H1 (cell line): ENCODE measurements around the gene ADAMTS17.
"Not testable (repeated sequence)": the region's sequence is repeated elsewhere in the genome, so short reads cannot be mapped to it uniquely, and the experiment has no call there.

ENCODE experiments used
- BACH1 ChIP-seq: IDR thresholded peaks from 2 replicates; pipeline ENCODE4 v1.6.1; 2012; ENCODE audit warnings: low read length, improper control_type of control experiment
- CREB1 ChIP-seq: IDR thresholded peaks from 2 replicates; pipeline ENCODE4 v1.6.1; 2012; ENCODE audit warnings: inconsistent platforms
- CTCF ChIP-seq, 3 experiments: IDR thresholded peaks; 1 replicate in 2 of 3; 2 replicates in 1 of 3; pipeline versions ENCODE4 v1.5.1 to v1.6.1; 2011; ENCODE audit warnings: low read length in 3 of 3, mild to moderate bottlenecking in 3 of 3, inconsistent platforms in 2 of 3, low read depth in 1 of 3, moderate library complexity in 1 of 3; ENCODE audit not compliant: insufficient read depth in 1 of 3; ENCODE audit errors: control extremely low read depth in 1 of 3
- EGR1 ChIP-seq: IDR thresholded peaks from 2 replicates; pipeline ENCODE4 v1.6.1; 2011; ENCODE audit warnings: low read depth, low read length, borderline replicate concordance
- EP300 ChIP-seq, 2 experiments: IDR thresholded peaks; 1 replicate in 1 of 2; 2 replicates in 1 of 2; pipeline ENCODE4 v1.6.1; 2011 to 2012; ENCODE audit warnings: low read depth in 2 of 2, low read length in 2 of 2, mild to moderate bottlenecking in 2 of 2, borderline replicate concordance in 1 of 2, inconsistent platforms in 1 of 2, moderate library complexity in 1 of 2
- EZH2 ChIP-seq: fragments of 200-600 bp; sonication (generic); IDR thresholded peaks from 2 replicates; pipeline ENCODE4 v1.7.1; 2012; ENCODE audit warnings: low read depth, mild to moderate bottlenecking, moderate library complexity, low read length, inconsistent platforms; ENCODE audit not compliant: severe bottlenecking
- JUND ChIP-seq: IDR thresholded peaks from 2 replicates; pipeline ENCODE4 v1.6.1; 2011; ENCODE audit warnings: mild to moderate bottlenecking, improper control_type of control experiment, low read length
- KDM5A ChIP-seq: fragments of 200-600 bp; IDR thresholded peaks from 2 replicates; pipeline ENCODE4 v1.7.1; 2012; ENCODE audit warnings: mild to moderate bottlenecking, low read length, inconsistent platforms, mixed read lengths
- MAX ChIP-seq: IDR thresholded peaks from 2 replicates; pipeline ENCODE4 v1.6.1; 2012; ENCODE audit warnings: inconsistent platforms
- NRF1 ChIP-seq: IDR thresholded peaks from 2 replicates; pipeline ENCODE4 v1.6.1; 2011; ENCODE audit warnings: mild to moderate bottlenecking, low read depth, low read length, improper control_type of control experiment
- POLR2A ChIP-seq, 2 experiments: IDR thresholded peaks; 1 replicate in 1 of 2; 2 replicates in 1 of 2; pipeline ENCODE4 v1.6.1; 2011; ENCODE audit warnings: low read depth in 2 of 2, low read length in 2 of 2, mild to moderate bottlenecking in 2 of 2; ENCODE audit errors: control extremely low read depth in 1 of 2
- YY1 ChIP-seq: IDR thresholded peaks from 2 replicates; pipeline ENCODE4 v1.6.1; 2011; ENCODE audit warnings: low read depth, mild to moderate bottlenecking, low read length

GRCh38 chr15:99979886-99980285, 361.9 kb downstream of the ADAMTS17 start:
- not testable (repeated sequence) for TF ChIP-seq BACH1; CTCF (IDR thresholded peaks at IDR 0.05; ENCODE audit: control extremely low read depth in 1 of 3, insufficient read depth in 1 of 3, low read depth in 1 of 3, low read length in 3 of 3); NRF1; JUND; POLR2A (IDR thresholded peaks at IDR 0.05; ENCODE audit: control extremely low read depth in 1 of 2, low read depth in 2 of 2, low read length in 2 of 2); EGR1; CREB1; YY1; MAX; EZH2; EP300 (IDR thresholded peaks at IDR 0.05; ENCODE audit: borderline replicate concordance in 1 of 2, low read depth in 2 of 2, low read length in 2 of 2); KDM5A
